GM18502 (cell line): ENCODE data around the gene CMPK1.
A peak's percentile ranks its signal among the peaks of the same experiment; 100 is the strongest.
"Not testable (repeated sequence)": the region's sequence is repeated elsewhere in the genome, so short reads cannot be mapped to it uniquely, and the experiment has no call there.

Experiments used
- ATAC-seq: cut with Tn5 transposase; IDR thresholded peaks from one replicate; pipeline ENCODE4 v1.9.1; 2021; ENCODE audit warnings: mild to moderate bottlenecking; ENCODE audit not compliant: unreplicated experiment, poor library complexity

The CMPK1 gene

GRCh38 chr1:47334765-47335435 is 1.3 kb downstream of the CMPK1 start:
- no peak for ATAC-seq

GRCh38 chr1:47337350-47337749 is 3.8 kb downstream of the CMPK1 start:
- no peak for ATAC-seq

GRCh38 chr1:47338249-47339077 is 4.9 kb downstream of the CMPK1 start:
- no peak for ATAC-seq

GRCh38 chr1:47340227-47340626 is 6.6 kb downstream of the CMPK1 start:
- ATAC-seq = no peak

- ATAC-seq = not testable (repeated sequence)
Observed at GRCh38 chr1:47346979-47347378, 13.4 kb downstream of the CMPK1 start.

- no peak for ATAC-seq
Observed at GRCh38 chr1:47347735-47348134, 14.1 kb downstream of the CMPK1 start.

GRCh38 chr1:47348246-47348645 is 14.7 kb downstream of the CMPK1 start:
- ATAC-seq = no peak

GRCh38 chr1:47351305-47351704 is 17.7 kb downstream of the CMPK1 start:
- ATAC-seq = peak; percentile 90

GRCh38 chr1:47361380-47361779 is 27.8 kb downstream of the CMPK1 start:
- no peak for ATAC-seq

- no peak for ATAC-seq
Observed at GRCh38 chr1:47362828-47363227, 29.2 kb downstream of the CMPK1 start.

- ATAC-seq = no peak
Observed at GRCh38 chr1:47367651-47368050, 34.1 kb downstream of the CMPK1 start.

GRCh38 chr1:47371016-47371517 is 37.5 kb downstream of the CMPK1 start:
- ATAC-seq = no peak

GRCh38 chr1:47374501-47374900 is 40.9 kb downstream of the CMPK1 start:
- no peak for ATAC-seq

- no peak for ATAC-seq
Observed at GRCh38 chr1:47378147-47378546, 44.6 kb downstream of the CMPK1 start.

- ATAC-seq = no peak
Observed at GRCh38 chr1:47380699-47381098, 47.1 kb downstream of the CMPK1 start.

GRCh38 chr1:47382399-47382983 is 48.9 kb downstream of the CMPK1 start:
- no peak for ATAC-seq

- no peak for ATAC-seq
Observed at GRCh38 chr1:47384083-47384482, 50.5 kb downstream of the CMPK1 start.

- no peak for ATAC-seq
Observed at GRCh38 chr1:47385020-47385419, 51.4 kb downstream of the CMPK1 start.

GRCh38 chr1:47386268-47386667 is 52.7 kb downstream of the CMPK1 start:
- ATAC-seq = no peak

GRCh38 chr1:47388030-47388890 is 54.7 kb downstream of the CMPK1 start:
- peak; percentile 25 for ATAC-seq
